Fibroblast of lung (primary cell): ENCODE measurements around the gene VAV2.

Experiments
- EZH2 ChIP-seq: IDR thresholded peaks from 2 replicates; pipeline ENCODE4 v1.5.1; 2012; ENCODE audit warnings: low read length, control low read depth, mild to moderate bottlenecking; ENCODE audit errors: missing control alignments
- TF ChIP-seq, protein P1 (sequence below), 2 donors: IDR thresholded peaks in 1 of 2; conservative IDR thresholded peaks in 1 of 2; 1 replicate in 1 of 2; 2 replicates in 1 of 2; pipeline ENCODE4 v1.5.1; 2011 to 2012; ENCODE audit warnings: low read length in 2 of 2, control low read depth in 1 of 2, inconsistent platforms in 1 of 2, low read depth in 1 of 2, mild to moderate bottlenecking in 1 of 2

DNA sequence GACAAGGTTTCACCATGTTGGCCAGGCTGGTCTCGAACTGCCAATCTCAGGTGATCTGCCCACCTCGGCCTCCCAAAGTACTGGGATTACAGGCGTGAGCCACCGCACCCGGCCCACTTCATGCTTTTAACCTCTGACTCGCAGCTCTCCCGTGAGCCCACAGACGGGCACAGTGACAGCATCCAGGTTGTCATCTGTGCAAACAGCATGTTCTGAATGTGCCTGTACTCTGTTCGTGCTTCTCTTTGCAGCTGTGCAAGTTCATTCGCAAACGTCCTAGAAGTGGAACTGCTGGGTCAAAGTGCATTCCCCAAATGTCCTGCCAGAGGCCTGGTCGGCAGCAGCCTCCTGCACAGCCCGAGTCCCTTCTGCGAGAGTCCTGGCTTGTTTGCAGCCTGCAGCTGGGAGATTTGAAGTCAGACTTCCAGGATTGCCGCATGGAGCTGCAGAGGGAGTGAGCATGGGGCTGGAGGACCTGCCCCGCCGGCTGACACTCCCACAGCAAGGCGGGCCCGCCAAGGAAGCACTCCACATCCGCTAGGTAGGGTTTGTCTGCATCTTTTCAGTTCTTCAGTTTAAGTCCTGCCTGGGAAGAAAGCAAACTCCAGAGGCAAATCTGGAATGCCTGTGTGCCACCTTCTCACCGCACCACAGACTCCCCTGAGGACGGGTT, 36.6 kb upstream of the VAV2 start:
- TF ChIP-seq EZH2, result no peak
- TF ChIP-seq, protein P1, sequence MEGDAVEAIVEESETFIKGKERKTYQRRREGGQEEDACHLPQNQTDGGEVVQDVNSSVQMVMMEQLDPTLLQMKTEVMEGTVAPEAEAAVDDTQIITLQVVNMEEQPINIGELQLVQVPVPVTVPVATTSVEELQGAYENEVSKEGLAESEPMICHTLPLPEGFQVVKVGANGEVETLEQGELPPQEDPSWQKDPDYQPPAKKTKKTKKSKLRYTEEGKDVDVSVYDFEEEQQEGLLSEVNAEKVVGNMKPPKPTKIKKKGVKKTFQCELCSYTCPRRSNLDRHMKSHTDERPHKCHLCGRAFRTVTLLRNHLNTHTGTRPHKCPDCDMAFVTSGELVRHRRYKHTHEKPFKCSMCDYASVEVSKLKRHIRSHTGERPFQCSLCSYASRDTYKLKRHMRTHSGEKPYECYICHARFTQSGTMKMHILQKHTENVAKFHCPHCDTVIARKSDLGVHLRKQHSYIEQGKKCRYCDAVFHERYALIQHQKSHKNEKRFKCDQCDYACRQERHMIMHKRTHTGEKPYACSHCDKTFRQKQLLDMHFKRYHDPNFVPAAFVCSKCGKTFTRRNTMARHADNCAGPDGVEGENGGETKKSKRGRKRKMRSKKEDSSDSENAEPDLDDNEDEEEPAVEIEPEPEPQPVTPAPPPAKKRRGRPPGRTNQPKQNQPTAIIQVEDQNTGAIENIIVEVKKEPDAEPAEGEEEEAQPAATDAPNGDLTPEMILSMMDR (conservative IDR thresholded peaks at IDR 0.05 in 1 of 2, IDR thresholded peaks at IDR 0.05 in 1 of 2; ENCODE audit: low read depth in 1 of 2, low read length in 2 of 2), result no peak
